Stimulated activated CD4-positive, alpha-beta T cell treated with anti-CD3 and anti-CD28 coated beads, Interleukin-15, amount 100 ng/mL, for 1 hour (primary cell): Measurements from ENCODE around the gene MAMDC2.

Source experiments
- DNase-seq, 2 donors: peaks; one replicate each; pipeline ENCODE4 v3.0.0-alpha.2; 2020; ENCODE audit warnings: low read depth in 1 of 2, low spot score in 1 of 2

MAMDC2 gene

GRCh38 chr9:70060883-70061507 is 17.3 kb downstream of the MAMDC2 start:
- no peak for DNase-seq

DNA sequence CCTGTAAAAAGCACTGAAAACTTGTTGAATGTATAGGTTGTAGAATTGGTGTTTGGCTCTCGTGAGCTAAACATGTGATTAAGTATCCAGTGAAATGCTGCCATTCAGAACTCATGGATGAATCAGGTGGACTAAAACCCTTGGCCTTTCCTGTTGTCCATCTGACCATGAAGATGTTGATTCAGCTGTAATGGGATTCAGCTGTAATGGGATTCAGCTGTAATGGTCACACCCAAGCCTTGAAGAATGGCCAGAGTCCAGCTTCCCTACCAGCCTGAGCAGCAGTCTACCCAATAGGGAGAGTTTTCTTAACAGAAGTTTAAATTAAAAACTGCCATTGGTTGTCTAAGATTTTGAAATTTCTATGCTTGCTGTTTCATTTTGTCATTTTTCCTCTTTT is 18.1 kb downstream of the MAMDC2 start:
- no peak for DNase-seq

GRCh38 chr9:70064496-70064895 is 20.8 kb downstream of the MAMDC2 start:
- DNase-seq = no peak

DNA sequence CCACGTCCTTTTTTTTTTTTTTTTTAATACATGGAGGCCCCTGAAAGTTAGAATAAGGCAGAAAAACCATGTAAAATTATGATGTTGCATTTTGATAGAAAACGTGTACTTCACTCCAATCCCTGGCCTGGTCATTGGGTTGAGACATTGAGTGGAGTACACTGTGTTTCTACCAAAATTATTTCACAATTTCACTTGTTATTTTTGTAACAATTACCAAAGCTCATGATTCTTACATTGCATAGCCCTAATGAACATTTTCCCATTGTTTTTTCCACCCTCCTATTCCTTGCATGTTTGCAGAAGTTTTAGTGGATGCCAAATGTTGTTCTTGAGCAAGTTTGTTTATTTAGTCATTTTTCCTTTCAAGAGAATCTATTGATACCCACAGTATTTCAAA is 21.9 kb downstream of the MAMDC2 start:
- DNase-seq = no peak

GRCh38 chr9:70066418-70066817 is 22.8 kb downstream of the MAMDC2 start:
- DNase-seq = no peak

DNA sequence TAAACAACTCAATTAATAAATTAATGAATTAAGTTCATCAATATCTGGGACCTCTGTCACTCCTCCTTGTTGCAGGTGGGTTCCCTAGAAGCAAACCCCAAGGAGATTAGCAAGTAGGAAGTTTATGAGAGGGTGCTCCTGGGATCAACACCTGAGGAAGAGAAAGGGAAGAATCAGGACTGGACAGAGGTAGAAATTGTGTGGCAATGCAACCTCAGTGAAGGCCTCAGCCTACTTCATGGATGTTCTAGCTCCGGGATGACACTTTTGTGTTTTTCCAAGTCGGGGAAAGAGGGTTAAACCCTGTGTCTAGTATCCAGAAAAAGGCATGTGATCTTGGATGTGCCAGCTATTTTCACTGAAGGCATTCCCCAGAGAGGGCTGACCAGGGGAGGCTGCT is 23.2 kb downstream of the MAMDC2 start:
- no peak for DNase-seq

- DNase-seq = no peak
These were observed 26.1 kb downstream of the MAMDC2 start for GRCh38 chr9:70069704-70070103.

DNA sequence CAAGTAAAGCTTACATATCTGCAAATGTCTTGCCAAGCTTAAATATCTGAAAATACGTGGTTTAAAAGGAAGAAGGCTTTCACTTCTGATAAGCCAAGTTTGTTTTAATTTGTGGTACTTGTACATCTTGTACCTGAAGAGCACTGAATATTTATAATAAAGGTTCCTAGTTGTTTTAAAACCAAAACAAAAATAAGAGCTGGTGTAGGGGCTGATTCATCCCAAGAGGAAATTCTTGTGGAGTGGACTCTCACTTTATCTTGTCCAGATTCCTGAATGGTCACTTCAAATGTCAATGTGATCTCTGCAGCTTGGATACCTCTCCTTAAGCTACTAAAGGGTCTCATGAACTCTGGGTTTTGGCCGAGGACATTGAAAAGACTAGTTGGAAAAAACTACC is 29.5 kb downstream of the MAMDC2 start:
- no peak for DNase-seq

GRCh38 chr9:70073756-70074155 is 30.1 kb downstream of the MAMDC2 start:
- DNase-seq = no peak

DNA sequence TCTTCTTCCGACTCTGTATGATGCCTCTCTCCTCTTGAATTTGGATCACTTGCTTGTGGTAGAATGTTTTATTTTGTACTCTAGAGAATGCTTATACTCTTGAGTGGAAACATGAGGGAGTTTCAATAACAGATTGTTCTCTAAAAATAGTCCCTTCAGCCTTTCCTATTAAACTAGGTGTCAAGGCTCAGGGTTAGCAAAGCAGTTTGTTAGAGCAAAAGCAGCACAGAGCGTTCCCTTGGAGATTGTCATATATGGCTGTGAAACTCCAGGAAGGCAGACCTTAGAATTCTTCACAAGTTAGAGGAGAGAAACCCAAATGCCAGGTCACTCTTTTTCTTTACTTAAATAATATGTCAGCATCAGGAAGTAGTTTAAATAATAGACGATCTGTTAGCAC is 33.0 kb downstream of the MAMDC2 start:
- no peak for DNase-seq

DNA sequence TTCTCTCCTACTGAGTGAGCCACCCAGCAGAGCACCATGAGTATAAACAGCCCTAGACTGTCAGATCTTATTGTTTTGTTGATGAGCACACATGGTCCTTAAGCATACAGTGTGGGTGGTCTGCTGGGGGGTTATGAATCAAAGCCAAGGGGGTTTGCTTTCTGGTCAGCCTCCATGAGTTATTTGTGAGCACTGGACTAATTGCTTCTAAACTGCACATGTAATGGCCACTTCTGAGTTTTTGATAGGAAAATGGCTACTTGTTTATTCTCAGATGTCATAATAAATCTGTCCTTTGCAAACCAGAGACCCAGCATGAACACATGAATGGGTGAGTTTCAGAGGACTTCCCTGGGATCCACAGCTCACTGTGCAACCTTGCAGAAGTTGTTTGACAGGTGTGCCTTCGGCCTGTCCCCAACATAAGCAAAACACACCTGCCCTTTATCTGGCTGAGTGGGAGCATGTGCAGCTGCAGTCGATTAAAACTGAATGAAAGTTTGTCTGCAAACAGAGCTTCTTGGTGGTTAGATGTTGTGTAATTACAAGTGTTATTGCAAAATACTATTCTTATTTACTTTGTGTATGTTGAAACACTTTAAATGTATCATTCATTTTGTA is 35.9 kb downstream of the MAMDC2 start:
- no peak for DNase-seq

DNA sequence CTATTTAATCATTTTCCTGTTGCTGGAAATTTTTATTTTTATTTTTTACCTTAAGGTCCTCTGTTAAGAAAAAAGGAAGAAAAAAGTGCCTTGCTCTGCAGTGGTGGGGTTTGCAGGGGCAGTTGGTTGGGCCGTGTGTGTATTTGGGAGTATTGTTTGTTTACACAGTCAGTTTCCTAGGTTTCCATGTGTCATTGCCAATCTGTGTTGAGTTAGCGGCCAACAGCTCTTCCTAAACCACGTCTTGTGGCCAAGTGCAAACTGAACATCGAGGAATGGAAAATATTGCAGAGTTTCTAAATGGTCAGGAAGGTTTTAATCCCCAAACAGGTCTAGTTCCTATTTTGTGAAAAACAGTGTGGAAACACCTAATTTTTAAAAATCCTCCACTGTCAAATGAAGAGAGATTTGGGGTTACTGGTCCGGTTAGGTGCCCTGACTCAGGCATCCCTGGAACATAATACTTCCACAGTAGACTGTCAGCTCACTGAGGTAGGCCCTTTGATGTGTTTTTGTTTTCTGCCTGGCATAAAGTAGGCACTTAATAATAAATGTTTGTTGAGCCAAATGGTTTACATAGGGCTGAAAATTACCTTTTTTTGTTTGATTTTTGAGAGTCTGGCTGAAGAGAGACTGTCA is 37.0 kb downstream of the MAMDC2 start:
- DNase-seq = no peak

- DNase-seq = no peak
These were observed 37.5 kb downstream of the MAMDC2 start for GRCh38 chr9:70081120-70081495.

GRCh38 chr9:70083429-70083828 is 39.8 kb downstream of the MAMDC2 start:
- DNase-seq = no peak

DNA sequence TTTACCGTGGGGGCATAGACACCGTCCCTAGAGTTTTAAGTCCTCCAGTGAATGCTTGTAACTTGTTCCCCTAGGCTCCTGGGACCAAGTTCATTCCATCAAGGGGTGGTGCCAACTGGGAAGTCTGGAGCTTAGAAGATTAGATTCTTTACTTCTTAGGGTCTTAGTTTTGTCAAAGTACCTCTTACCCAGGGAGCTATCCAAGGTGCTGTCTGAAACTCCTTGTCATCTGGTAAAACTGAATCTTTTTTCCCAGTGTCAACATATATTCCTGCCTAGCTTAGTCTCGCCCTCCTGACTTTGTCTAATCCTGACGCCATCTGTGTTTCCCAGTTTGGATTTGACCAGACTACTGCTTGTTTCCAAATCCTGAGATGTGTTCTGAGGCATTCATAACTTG is 41.6 kb downstream of the MAMDC2 start:
- DNase-seq = no peak

- DNase-seq = no peak
These were observed 47.5 kb downstream of the MAMDC2 start for GRCh38 chr9:70091103-70091502.

DNA sequence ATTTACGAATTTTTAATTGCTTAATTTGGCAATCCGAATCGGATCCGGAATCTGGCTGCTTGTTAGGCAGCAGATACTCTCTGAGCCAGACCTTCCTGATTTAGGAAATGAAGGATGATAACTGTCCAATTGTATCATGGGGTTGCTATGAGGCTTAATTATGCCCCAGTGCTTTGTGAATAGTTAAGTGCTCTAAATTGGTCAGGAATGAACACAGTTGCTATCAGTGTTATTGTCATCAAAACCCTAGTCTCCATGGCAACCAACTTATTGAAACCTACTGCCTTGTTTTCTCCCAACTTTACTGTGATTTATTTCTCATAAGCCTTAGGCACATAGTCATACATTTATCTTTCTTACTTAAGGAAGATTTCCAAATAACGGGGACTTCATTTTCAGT is 47.9 kb downstream of the MAMDC2 start:
- no peak for DNase-seq

- DNase-seq = no peak
These were observed 48.5 kb downstream of the MAMDC2 start for GRCh38 chr9:70092190-70092589.

GRCh38 chr9:70093095-70093494 is 49.4 kb downstream of the MAMDC2 start:
- no peak for DNase-seq

- DNase-seq = no peak
These were observed 50.3 kb downstream of the MAMDC2 start for GRCh38 chr9:70093944-70094343.

DNA sequence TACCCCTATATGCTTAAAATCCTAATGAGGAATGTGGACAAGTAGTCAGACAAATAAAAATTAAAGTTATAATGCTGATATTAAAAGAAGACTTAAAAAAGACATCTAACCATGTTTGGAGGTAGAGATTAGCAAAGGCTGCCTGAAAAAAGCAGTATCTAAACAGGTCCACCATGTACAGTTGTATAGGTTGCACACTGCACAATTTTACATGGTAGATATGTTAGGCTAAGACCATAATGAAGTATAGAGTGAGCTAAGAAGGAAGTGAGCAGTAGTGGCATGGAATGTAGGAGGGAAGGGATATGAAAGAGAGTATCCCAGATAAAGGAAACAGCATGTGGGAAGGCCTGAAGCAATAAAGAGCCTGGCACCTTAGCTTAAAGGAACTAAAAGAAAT is 51.1 kb downstream of the MAMDC2 start:
- no peak for DNase-seq

DNA sequence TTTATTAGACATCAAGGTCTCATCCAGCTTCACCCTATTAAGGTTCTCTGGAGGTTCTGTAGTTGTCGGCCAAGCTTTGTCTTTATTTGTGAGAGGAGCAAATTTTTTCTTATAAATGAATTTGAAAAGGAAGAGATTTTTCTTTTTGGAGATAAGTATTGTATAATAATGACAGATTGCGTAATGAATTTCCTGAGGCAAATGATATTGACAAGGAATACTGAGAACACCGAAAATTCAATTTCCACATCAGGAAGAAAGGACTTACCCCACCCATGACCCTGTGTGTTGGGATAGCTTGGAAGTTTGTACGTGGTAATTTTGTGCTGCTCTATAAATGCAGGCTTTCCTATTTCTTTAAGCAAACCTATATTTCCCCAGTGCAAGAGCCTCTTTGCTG is 53.5 kb downstream of the MAMDC2 start:
- DNase-seq = no peak

GRCh38 chr9:70100362-70100761 is 56.7 kb downstream of the MAMDC2 start:
- no peak for DNase-seq
